ENCODE data around the gene PDAP1. TPM values are rescaled to one million over a fixed set of nuclear protein-coding genes. Genes with fewer than 3 reads are reported as not detected.
"Not testable (repeated sequence)": the region's sequence is repeated elsewhere in the genome, so short reads cannot be mapped to it uniquely, and the experiment has no call there.

PDAP1 gene
- total RNA-seq, 1 experiment from 2014 or later = 105 TPM

DNA sequence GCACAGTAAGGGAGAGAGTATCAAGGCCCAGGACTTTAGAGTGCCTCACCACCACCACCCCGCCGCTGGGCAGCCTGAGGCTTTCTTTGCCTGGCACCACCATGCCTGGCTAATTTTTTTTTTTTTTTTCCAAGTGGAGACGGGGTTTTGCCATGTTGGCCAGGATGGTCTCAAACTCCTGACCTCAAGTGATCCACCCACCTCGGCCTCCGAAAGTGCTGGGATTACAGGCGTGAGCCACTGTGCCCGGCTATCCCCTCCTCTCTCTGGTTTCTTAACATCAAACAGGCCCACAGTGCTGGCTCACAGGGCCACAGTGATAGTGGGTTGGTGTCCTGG lies 28.7 kb downstream of the PDAP1 start:
- DNase-seq (ENCODE audit: low read depth) = not testable (repeated sequence)

DNA sequence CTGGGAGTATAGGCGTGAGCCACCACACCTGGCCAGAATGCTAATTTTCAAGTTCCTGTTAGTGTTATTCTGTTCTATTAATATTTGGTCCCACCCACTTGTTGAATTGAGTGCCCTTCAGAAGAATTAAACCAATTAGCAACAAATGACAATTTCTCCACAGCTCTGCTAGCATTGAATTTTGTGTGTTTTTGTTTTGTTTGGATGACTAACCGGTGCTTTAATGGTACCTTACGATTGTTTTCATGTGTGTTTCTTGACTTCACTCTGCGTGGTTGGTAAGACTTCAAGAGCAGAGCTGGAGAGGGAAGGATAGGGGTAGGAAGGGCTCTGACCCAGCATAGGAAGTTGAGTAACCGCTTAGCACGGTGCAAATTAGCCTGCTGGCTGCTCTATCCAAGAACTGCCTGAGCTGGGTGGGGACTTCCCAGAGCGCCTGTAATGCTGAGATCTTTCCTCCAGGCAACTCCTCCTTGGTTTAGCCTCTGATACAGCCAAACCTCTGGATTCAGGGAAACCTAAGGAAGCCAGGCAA lies 29.3 kb downstream of the PDAP1 start:
- DNase-seq (ENCODE audit: low read depth) = peak; percentile 87

DNA sequence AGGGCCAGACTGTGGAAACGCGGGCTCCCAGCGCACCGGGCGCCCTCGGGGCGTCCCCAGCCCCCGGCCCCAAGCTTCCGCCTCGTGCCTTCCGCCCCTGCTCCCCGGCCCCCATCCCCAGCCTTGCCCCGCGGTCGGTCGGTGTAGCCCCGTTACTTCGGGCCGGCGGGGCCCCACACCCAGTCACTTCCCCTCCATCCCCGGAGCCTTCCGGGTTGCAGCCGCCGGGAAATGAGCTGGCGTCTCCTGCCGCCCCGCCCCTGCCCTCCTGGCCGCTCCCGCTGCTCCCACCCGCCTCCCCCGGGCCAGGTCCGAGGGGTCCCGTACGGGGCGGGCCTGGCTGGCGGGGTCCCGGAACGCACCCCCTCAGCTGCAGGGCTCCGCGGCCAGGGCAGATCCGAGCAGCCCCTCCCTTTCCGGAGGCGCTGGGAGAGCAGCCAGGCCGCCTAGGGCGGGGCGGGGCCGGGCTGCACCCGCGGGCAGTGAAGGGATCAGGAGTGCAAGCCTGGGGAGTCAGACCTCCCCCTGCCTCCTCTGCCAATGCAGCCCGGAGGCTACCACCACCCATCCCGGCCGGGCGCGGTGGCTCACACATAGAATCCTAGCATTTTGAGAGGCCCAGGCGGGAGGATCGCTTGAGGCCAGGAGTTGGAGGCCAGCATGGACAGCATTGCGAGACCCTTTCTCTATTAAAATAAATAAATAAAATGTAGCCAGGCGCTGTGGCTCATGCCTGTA lies 33.2 kb downstream of the PDAP1 start:
- peak; percentile 83 for DNase-seq (ENCODE audit: low read depth)

DNA sequence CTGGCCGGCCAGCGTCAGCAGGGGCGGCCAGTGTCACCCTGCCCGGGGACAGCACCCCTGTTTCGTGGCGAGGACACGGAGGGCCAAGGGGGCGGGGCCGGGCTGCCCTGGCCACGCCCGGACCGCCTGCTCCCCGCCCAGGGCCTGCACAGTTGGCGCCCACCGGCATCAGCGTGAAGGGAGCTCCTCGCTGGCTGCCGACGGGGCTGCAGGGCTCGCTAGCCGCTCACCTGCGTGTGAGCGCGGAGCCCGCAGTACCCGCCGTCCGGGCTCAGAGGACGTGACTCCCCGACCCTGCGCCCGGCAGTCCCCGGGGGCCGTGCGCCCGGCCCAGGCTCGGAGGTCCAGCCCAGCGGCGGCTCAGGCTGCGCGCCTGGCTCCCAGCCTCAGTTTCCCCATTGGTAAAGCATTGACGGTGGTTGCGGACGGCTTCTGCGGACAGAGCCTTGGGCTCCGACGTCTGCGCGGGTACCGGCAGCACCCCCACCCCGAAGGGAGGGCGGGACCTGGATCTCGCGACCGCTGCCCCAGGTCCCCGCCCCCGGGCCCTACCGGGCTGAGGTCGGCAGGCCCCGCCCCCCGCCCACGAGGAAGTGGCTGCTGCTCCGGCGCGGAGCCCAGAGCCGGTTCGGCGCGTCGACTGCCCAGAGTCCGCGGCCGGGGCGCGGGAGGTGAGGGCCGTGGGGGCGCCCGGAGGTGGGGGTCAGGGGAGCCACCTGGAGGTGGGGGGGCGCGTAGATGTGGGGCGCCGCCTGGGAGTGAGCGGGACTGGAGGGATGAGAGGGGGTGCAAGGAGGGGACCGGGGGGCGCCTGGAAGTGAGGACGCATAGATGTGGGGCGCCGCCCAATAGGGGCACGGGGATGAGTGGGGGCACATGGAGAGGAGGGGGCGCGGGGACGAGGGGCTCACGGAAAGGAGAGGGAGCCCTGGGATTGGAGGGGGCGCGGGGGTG lies 34.0 kb downstream of the PDAP1 start, which contains the start of gene ARPC1B:
ARPC1B (plus strand) TSS at position 620 of the 954 bp plus-strand sequence. CDS start 10,985 bp downstream, outside the sequence.
- DNase-seq (ENCODE audit: low read depth) = peak; percentile 39

DNA sequence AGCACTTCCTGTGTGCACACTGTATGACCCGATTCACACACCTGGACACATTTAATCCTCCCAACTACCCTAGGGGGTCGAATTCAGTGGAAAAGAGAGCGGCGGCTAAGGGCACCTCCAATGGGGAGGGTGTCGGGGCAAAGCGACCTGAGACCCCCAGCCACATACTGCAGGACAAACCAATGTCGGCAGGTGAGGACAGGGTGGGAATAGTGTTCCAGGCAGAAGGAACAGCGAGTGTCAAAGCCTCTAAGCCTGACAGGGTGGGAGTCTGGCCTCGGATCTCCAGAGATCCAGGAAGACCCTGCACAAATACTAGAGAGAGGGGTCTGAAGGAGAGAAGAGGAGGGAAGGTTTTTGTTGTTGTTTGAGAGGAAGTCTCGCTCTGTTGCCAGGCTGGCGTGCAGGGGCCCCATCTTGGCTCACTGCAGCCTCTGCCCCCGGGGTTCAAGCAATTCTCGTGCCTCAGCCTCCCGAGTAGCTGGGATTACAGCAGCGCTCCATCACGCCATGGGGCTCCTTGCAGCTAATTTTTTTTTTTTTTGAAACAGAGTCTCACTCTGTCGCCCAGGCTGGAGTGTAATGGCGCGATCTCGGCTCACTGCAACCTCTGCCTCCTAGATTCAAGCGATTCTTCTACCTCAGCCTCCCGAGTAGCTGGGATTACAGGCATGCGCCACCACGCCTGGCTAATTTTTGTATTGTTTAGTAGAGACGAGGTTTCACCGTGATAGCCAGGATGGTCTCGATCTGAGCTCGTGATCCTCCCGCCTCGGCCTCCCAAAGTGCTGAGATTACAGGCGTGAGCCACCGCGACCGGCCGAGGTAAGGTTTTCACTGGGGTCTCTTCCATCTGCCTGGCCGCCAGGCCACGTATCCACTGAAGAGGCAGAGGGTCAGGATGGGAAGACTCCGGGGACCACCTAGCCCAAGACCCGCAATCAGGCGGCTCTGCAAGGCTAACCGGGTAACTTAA lies 35.0 kb downstream of the PDAP1 start:
- DNase-seq (ENCODE audit: low read depth) = no peak

DNA sequence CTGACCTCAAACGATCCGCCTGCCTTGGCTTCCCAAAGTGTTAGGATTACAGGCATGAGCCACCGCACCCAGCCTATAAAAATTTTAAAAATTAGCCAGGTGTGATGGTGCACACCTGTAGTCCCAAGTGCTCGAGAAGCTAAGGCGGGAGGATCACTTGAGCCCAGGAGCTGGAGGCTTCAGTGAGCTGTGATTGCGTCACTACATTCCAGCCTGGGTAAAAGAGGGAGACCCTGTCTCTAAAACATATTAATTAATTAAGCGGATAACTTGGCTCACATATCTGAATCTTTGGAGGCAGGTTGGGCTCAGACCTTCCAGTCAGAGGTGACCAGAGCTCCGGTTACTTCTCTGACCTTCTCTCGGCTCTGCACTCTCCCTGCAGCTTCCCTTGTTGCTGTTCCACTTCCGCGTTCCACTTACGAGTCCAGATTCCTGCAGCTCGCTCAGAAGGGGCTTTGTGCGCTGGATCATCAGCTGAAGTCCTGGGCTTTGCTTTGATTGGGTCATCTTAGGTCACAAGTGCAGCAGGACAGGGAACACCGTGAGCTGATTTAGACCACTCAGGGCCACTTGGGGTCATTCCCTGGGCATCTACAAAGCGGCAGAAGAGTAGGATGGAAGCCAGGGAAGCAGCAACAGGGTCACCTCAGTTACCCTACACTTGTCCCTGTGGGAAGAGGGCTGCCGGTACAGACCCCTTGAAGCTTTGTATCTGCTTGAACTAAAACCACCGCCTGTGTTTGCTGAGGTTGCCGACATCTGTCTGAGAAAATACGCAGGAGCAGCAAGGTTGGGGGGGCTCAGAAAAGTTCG lies 35.9 kb downstream of the PDAP1 start:
- no peak for DNase-seq (ENCODE audit: low read depth)

DNA sequence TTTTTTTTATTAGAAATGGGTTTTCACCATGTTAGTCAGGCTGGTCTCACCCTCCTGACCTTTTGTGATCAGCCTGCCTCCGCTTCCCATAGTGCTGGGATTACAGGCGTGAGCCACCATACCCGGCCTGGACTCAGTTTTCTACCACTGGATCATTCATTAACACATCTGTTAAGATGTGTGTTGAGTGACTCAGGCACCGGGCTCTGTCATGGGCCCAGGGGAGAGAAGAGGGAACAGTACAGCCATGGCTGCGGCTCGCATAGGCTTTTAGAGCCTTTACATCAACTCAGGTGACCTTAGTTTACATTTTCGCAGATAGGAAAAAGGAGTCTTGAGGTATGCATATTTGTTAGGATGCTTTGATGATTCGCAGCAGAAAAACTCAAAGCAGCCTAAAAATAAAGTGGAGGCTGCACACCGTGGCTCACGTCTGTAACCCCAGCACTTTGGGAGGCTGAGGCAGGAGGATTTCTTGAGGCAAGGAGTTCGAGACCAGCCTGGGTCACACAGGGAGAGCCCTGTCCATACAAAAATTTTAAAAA lies 36.9 kb downstream of the PDAP1 start:
- no peak for DNase-seq (ENCODE audit: low read depth)

DNA sequence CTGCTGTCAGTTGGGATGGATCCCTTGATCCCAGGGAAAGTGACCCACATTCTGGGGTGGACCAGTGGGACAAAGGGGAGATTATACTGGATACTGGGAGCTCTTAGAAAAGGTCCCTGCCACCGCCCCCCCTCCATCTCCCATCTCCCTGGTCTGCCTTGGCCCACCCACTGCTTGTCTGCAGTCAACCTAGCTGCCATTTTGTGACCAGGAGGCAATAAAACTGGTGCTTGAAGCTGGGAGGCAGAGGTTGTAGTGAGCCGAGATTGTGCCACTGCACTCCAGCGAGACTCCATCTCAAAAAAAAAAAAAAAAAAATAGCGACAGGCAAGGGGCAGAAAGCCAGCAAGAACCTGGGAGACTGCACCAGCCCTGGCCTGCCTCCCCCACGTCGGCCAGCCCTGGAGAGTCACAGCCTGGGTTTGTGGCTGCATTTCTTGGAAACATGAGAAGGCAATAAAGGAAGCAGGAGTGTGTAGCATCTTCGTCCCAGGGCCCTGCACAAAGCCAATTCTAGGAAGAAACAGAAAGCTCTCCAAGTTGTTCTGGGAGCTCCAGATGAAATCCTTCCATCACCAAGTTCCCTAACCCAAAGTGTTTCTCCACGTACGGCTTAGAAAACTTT lies 38.5 kb downstream of the PDAP1 start:
- peak; percentile 42 for DNase-seq (ENCODE audit: low read depth)

DNA sequence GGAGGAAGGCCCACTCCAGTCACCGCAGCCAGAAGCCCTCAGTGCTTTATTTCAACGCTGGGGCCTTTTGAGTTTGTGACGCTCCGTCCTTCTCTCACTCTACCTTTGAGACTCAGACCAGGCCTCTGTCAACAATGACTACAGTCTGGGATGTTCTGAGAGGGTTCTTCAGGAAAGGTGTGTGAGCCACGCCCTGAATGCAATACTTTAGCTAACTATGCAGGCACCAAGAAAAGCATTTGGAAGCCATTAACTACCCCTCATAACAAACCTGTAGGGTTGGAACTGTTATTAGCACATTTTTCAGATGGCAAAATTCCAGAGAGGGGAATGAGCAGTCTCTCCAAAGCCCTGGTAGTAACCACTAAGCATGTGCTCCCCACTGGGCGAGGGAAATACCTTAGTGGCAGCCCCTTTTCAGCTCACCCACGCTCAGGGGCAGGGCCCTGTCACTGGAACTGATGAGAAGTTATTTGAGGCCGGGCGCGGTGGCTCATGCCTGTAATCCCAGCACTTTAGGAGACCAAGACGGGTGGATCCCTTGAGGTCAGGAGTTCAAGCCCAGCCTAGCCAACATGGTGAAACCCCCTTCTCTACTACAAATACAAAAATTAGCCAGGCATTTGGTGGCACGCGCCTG lies 39.5 kb downstream of the PDAP1 start:
- no peak for DNase-seq (ENCODE audit: low read depth)

DNA sequence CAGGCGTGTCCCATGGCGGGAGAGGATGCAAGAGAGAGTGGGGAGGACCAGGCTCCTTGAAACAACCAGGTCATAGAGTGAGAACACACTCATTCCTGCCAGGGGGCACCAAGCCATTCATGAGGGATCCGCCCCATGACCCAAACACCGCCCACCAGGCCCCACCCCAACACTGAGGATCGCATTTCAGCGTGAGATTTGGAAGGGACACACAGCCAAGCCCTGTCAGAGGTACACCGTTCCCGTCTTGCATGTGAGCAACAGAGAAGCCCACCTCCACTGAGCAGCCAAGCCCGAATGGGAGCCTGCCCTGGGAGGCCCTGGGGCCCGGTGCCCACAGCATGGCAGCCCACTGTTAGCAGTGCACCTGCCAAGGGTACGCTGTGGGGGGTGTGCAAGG lies 41.8 kb downstream of the PDAP1 start:
- no peak for DNase-seq (ENCODE audit: low read depth)

DNA sequence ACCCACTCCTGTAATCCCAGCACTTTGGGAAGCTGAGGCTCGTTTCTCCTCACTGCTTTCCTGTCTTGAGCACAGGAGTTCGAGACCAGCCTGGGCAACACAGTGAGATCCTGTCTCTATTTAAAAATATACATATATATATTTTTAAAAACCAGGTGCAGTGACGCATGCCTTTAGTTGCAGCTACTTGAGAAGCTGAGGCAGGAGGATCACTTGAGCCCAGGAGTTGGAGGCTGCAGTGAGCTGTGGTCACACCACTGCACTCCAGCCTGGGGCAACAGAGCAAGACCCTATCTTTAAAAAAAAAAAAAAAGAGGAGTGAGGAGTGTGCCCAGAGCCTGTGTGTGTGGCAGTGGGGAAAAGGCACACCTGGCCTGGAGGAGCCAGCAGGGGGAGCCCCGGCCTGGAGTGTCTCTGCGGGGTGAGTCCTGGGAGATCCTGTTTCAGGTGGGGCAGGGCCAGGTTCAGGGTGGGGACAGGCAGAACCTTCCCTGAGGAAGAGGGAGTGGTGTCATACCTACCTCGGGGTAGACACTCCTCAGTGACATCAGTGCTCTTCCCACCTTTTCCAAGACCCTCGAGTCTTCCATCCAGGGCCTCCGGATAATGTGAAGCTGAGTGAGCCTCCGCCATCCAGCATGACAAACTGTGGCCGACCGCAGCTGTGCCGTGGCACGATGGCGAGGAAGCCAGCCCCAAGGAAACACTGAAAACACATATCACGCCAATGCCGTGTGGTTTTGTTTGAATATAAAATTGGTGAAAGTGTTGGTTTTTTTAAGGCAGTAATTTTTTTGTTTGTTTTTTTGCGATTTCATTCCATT lies 42.9 kb downstream of the PDAP1 start:
- DNase-seq (ENCODE audit: low read depth) = peak; percentile 30

DNA sequence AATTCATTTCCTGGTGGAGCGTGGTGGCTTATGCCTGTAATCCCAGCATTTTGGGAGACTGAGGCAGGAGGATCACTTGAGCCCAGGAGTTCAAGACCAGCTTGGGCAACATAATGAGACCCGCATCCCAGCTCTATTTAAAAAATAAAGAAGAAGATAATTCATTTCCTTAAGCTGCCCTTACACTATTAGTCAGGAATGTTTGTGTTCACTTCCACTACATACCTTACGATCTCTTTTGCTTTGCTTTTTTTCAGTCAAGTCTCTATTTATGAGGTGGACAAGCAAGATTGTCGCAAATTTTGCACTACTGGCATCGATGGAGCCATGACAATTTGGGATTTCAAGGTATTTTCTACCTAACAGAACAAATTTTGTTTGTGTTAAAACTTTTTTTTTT lies 45.1 kb downstream of the PDAP1 start:
- no peak for DNase-seq (ENCODE audit: low read depth)

DNA sequence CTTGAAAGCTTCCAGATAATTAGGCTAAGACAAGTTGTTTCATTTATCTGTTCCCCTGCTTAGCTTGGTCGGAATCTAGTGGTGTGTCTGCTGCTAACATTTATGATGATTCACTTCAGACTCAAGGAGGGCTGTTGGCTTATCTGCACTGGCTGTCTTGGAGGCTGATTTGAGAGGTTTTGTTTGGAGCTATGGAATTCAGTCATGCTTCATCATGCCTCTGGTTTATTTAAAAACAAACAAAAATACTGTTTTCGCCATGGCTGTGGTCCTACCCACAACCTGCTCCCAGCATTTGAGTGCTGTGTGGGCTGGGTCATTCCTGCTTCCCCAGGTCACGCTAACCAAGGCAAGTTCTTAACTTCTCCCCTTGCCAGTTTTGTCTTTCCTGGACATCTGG lies 45.6 kb downstream of the PDAP1 start:
- no peak for DNase-seq (ENCODE audit: low read depth)

DNA sequence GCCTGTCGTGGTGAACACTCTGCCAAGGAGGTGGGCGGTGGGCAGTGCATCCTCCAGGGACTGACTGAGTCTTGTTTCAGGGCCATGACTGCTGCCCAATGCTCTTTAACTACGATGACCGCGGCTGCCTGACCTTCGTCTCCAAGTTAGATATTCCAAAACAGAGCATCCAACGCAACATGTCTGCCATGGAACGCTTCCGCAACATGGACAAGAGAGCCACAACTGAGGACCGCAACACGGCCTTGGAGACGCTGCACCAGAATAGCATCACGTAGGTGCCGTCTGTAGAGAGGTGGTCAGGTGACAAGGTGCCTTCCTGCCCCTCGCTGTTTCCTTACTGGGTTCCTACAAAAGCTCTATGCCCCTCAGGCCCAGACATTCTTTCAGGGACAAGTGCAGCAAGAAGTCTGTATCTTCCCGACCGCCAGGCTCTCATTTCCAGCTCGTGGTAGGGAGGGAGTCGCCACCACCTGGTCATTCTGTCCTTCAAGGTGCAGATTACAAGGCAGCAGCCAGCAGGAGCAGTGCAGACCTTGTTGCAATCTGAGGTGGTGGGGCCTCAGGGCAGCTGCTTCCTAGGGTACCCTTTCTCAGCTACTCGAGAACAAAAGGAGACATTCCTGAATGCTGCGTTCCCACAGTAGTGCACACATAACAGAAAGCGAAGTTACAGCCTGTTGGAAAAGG lies 48.8 kb downstream of the PDAP1 start:
- DNase-seq (ENCODE audit: low read depth) = no peak

DNA sequence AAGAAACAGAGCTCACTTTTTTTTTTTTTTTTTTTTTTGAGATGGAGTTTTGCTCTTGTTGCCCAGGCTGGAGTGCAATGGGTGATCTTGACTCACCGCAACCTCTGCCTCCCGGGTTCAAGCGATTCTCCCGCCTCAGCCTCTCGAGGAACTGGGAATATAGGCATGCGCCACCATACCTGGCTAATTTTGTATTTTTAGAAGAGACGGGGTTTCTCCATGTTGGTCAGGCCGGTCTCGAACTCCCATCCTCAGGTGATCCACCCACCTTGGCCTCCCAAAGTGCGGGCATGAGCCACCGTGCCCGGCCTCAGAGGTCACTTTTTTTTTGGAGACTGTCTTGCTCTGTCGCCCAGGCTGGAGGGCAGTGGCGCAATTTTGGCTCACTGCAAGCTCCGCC lies 49.9 kb downstream of the PDAP1 start:
- DNase-seq (ENCODE audit: low read depth) = not testable (repeated sequence)

DNA sequence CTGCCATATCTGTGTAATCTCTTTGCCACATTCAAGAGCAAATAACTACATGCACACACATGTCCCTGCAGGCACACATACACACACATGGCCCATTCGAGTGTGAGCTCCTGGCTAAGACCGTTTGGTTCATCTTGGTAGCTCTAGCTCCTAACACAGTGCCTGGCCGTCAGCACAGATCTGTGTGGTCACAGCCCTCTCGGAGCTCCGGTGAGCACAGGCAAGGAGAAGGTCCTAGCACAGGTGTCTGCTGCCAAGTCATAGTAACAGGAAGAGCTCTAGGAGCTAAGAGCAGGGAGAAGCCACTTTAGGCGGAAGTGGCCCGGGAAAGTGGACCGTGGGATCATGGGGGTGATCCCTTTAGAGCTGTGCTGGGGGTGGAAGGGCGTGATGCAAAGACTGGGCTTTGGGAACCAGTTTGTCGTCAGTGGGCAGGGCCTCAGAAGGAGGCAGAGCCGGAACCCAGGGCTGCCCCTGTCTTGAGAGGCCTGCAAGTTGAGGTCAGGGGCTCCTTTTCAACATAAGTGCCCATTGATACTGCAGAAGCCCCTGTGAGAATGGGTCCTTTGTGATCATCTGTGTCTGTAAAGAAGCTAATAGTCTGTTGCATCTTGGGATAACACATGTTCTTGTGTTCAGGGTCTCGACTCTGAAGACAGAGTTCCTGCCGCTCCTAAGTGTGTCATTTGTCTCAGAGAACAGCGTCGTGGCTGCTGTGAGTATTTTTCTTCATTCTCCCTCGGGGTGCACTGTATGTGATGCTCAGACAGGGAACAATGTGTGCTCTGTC lies 50.5 kb downstream of the PDAP1 start:
- no peak for DNase-seq (ENCODE audit: low read depth)

Measured in HT1080 (cell line).